Endometrial microvascular endothelial cells (primary cell): ENCODE data around the gene ZNF322. TPM values are rescaled to one million over a fixed set of nuclear protein-coding genes. Genes with fewer than 3 reads are reported as not detected.

Source experiments
- in situ Hi-C: cut with HindIII; loops from 2 replicates; pipeline ENCODE4 v1.10.0; 2017; ENCODE audit warnings: low sequenced_read_pairs, low pct_unique_long_range_greater_than_20kb; ENCODE audit errors: inconsistent ontology term
- total RNA-seq: library from RNA; depleted of rRNA; stranded (reverse); fragments of >200 nt; gene quantifications from one replicate; pipeline ENCODE4 v1.2.3, GENCODE V29; 2015; ENCODE audit errors: inconsistent ontology term

Gene ZNF322
- total RNA-seq, 1 donor from 2014 or later = 12.5 TPM

- in situ Hi-C loops = no loop called here
Observed at GRCh38 chr6:26594730-26595632, 64.6 kb downstream of the ZNF322 start.

- in situ Hi-C loops = no loop called here
Observed at GRCh38 chr6:26594131-26594498, 65.4 kb downstream of the ZNF322 start.

GRCh38 chr6:26593278-26594130 lies 66.0 kb downstream of the ZNF322 start:
- in situ Hi-C loops = no loop called here

- in situ Hi-C loops = no loop called here
Observed at GRCh38 chr6:26592649-26593048, 66.9 kb downstream of the ZNF322 start.

- in situ Hi-C loops = no loop called here
Observed at GRCh38 chr6:26588965-26589364, 70.6 kb downstream of the ZNF322 start.

Other genes with a start within 250 kb of the ZNF322 start
- gene BTN3A3, start 219.2 kb downstream of the ZNF322 start, total RNA-seq = 15.0 TPM
- 9.5 TPM for gene BTN2A1, start 201.8 kb downstream of the ZNF322 start, total RNA-seq
- not detected for gene BTN1A1, start 159.4 kb downstream of the ZNF322 start, total RNA-seq
- gene HMGN4, start 121.4 kb downstream of the ZNF322 start, total RNA-seq = 93.8 TPM
- 28.2 TPM for gene ABT1, start 62.8 kb downstream of the ZNF322 start, total RNA-seq